ENCODE measurements around the gene SLC30A1. TPM values are rescaled to one million over a fixed set of nuclear protein-coding genes. Genes with fewer than 3 reads are reported as not detected.
A peak's percentile ranks its signal among the peaks of the same experiment; 100 is the strongest.

The SLC30A1 gene
- total RNA-seq, 1 experiment from 2014 or later: 9.7 TPM

- Histone ChIP-seq H3K27me3 (ENCODE audit: insufficient read depth, low read length) (no peaks in the 10 kb centered on the region), H3K4me2 (ENCODE audit: low read length) (no peak overlapping the region), H3K27ac (ENCODE audit: low read depth, low read length) (no peak overlapping the region), H3K79me2 (ENCODE audit: insufficient read depth, low read length) (no peaks in the 10 kb centered on the region), H3K9ac (ENCODE audit: low read length) (no peak overlapping the region), H3K9me3 (ENCODE audit: control insufficient read depth in 1 of 2, insufficient read depth in 1 of 2, low read depth in 1 of 2, low read length in 2 of 2) (no peaks in the 10 kb centered on the region), H2AFZ (ENCODE audit: low read depth, low read length, poor library complexity, severe bottlenecking) (no peak overlapping the region), H3K9me2 (ENCODE audit: insufficient read depth) (no peaks in the 10 kb centered on the region), H3K4me3 (replicated peaks in 1 of 2; ENCODE audit: low read depth in 1 of 2, low read length in 2 of 2) (no peak overlapping the region), H3K36me3 (ENCODE audit: control insufficient read depth in 1 of 2, insufficient read depth in 2 of 2, low read length in 2 of 2) (no peaks in the 10 kb centered on the region), H4K20me1 (ENCODE audit: insufficient read depth) (no peaks in the 10 kb centered on the region), H3K4me1 (ENCODE audit: control insufficient read depth in 1 of 2, insufficient read depth in 2 of 2, low read length in 2 of 2) (peaks cover 0 to under 1% of the 10 kb centered on the region in 2 experiments; a peak in 1 of 4 replicates)
- intact Hi-C loops (cut with micrococcal nuclease): no loop called here
- DNase-seq (ENCODE audit: low read depth, low spot score) (no peak), ATAC-seq (peak; percentile 83)
- BruUV-seq (replicated peaks): no TSS peak
- ChIA-PET RAD21 (ENCODE audit: low non-redundant PET in 1 of 2, low total read pairs in 2 of 2, uncharacterized antibody in 2 of 2, unreplicated experiment in 2 of 2) (interaction anchor here in 1 of 2 experiments (0.8 kb wide), 1 partner anchor 110 kb away, joined by 3 read pairs; no protein-coding TSS in a partner anchor), POLR2A (interaction anchor here (1.0 kb wide), 1 partner anchor 46 kb away, joined by 4 read pairs; the partner anchor contains the start of gene SLC30A1), CTCF (interaction anchor here (0.5 to 1.1 kb wide), 7 partner anchors 13 to 831 kb away, joined by 3 to 8 read pairs (median 4); no protein-coding TSS in a partner anchor)
- TF ChIP-seq CBX3 (IDR thresholded peaks at IDR 0.05; ENCODE audit: low read depth): no peak
- TF ChIP-seq JUND (IDR thresholded peaks at IDR 0.05): no peak
- peak; percentile 23 to 46 (median 32); a peak in 4 of 6 replicates for TF ChIP-seq CTCF (IDR thresholded peaks at IDR 0.05 in 2 of 3, conservative IDR thresholded peaks at IDR 0.05 in 1 of 3; ENCODE audit: borderline replicate concordance in 1 of 3, insufficient read depth in 1 of 3, low read depth in 2 of 3, low read length in 2 of 3)
- peak; percentile 68 for TF ChIP-seq RAD21 (IDR thresholded peaks at IDR 0.05; ENCODE audit: low read depth)
Observed at GRCh38 chr1:211625040-211625439, 46.1 kb upstream of the SLC30A1 start.

- H3K36me3 ChIP-seq (ENCODE audit: control insufficient read depth in 1 of 2, insufficient read depth in 2 of 2, low read length in 2 of 2): no peaks in the 10 kb centered on the region
- no peak overlapping the region for H2AFZ ChIP-seq (ENCODE audit: low read depth, low read length, poor library complexity, severe bottlenecking)
- H3K27ac ChIP-seq (ENCODE audit: low read depth, low read length): no peak overlapping the region
- no peaks in the 10 kb centered on the region for H3K9me3 ChIP-seq (ENCODE audit: control insufficient read depth in 1 of 2, insufficient read depth in 1 of 2, low read depth in 1 of 2, low read length in 2 of 2)
- no peaks in the 10 kb centered on the region for H3K79me2 ChIP-seq (ENCODE audit: insufficient read depth, low read length)
- no peaks in the 10 kb centered on the region for H3K9me2 ChIP-seq (ENCODE audit: insufficient read depth)
- no TSS peak for BruUV-seq (replicated peaks)
- ChIA-PET CTCF (no interaction called here), RAD21 (ENCODE audit: low non-redundant PET in 1 of 2, low total read pairs in 2 of 2, uncharacterized antibody in 2 of 2, unreplicated experiment in 2 of 2) (no interaction called here), POLR2A (no interaction called here)
- no peak overlapping the region for H3K4me2 ChIP-seq (ENCODE audit: low read length)
- intact Hi-C loops (cut with micrococcal nuclease): no loop called here
- no peak for DNase-seq (ENCODE audit: low read depth, low spot score)
- no peaks in the 10 kb centered on the region for H3K27me3 ChIP-seq (ENCODE audit: insufficient read depth, low read length)
- H3K4me3 ChIP-seq (replicated peaks in 1 of 2; ENCODE audit: low read depth in 1 of 2, low read length in 2 of 2): no peak overlapping the region
- H3K4me1 ChIP-seq (ENCODE audit: control insufficient read depth in 1 of 2, insufficient read depth in 2 of 2, low read length in 2 of 2): no peaks in the 10 kb centered on the region
- H4K20me1 ChIP-seq (ENCODE audit: insufficient read depth): no peaks in the 10 kb centered on the region
- ATAC-seq: no peak
- H3K9ac ChIP-seq (ENCODE audit: low read length): no peak overlapping the region
- TF ChIP-seq SIN3A (IDR thresholded peaks at IDR 0.05; ENCODE audit: low read depth) (no peak), POLR2A (IDR thresholded peaks at IDR 0.05; ENCODE audit: borderline replicate concordance, extremely low read depth, insufficient read depth, insufficient read length) (no peak), FOSL1 (IDR thresholded peaks at IDR 0.05; ENCODE audit: low read depth) (no peak), CTCF (IDR thresholded peaks at IDR 0.05 in 2 of 3, conservative IDR thresholded peaks at IDR 0.05 in 1 of 3; ENCODE audit: borderline replicate concordance in 1 of 3, insufficient read depth in 1 of 3, low read depth in 2 of 3, low read length in 2 of 3) (no peak), MAX (IDR thresholded peaks at IDR 0.05) (no peak), POLR2AphosphoS5 (IDR thresholded peaks at IDR 0.05; ENCODE audit: low read depth, low read length) (no peak), ATF3 (IDR thresholded peaks at IDR 0.05) (no peak), ZBTB33 (IDR thresholded peaks at IDR 0.05; ENCODE audit: extremely low read depth, insufficient replicate concordance, low read length) (no peak), CBX3 (IDR thresholded peaks at IDR 0.05; ENCODE audit: low read depth) (no peak), ZNF274 (IDR thresholded peaks at IDR 0.05; ENCODE audit: low read depth, low read length) (no peak), ELF1 (IDR thresholded peaks at IDR 0.05; ENCODE audit: borderline replicate concordance, low read depth) (no peak), EGR1 (IDR thresholded peaks at IDR 0.05; ENCODE audit: low read depth) (no peak)
Observed at GRCh38 chr1:211623515-211623914, 44.6 kb upstream of the SLC30A1 start.

Measured in HCT116 (cell line).